Upper lobe of right lung (tissue), 1 donor: Measurements from ENCODE around the gene ATP6V0B. TPM values are rescaled to one million over a fixed set of nuclear protein-coding genes. Genes with fewer than 3 reads are reported as not detected.

Experiments used
- ATAC-seq: fragments of 200-7000 bp; cut with Tn5 transposase; one replicate; pipeline ENCODE4 v1.9.1; 2020; ENCODE audit warnings: mild to moderate bottlenecking, moderate library complexity
- DNase-seq: peaks from one replicate; pipeline ENCODE4 v3.0.0-alpha.2; 2020
- H3K27ac ChIP-seq: fragments of 200-600 bp; one replicate; pipeline ENCODE4 v1.8.0; 2022
- H3K27me3 ChIP-seq: fragments of 200-600 bp; one replicate; pipeline ENCODE4 v1.8.0; 2022; ENCODE audit warnings: mild to moderate bottlenecking
- H3K36me3 ChIP-seq: fragments of 200-600 bp; one replicate; pipeline ENCODE4 v1.8.0; 2022
- H3K4me1 ChIP-seq: fragments of 200-600 bp; one replicate; pipeline ENCODE4 v1.8.0; 2022
- H3K4me3 ChIP-seq: fragments of 200-600 bp; one replicate; pipeline ENCODE4 v1.8.0; 2022; ENCODE audit warnings: mild to moderate bottlenecking
- H3K9me3 ChIP-seq: fragments of 200-600 bp; one replicate; pipeline ENCODE4 v1.8.0; 2022
- intact Hi-C: fragments of 100-400 bp; cut with DNase I; formaldehyde crosslinking; loops from one replicate; pipeline ENCODE4 v1.11.0; 2022
- total RNA-seq: library from RNA; stranded (reverse); fragmentation: NEBNext Ultra II Directional; extraction: Animal tissue kit (Norgen Biotek cat#: 25700); gene quantifications from one replicate; pipeline ENCODE4 v1.2.1, GENCODE V29; 2021
- TF ChIP-seq, protein P1 (sequence below): fragments of 200-600 bp; IDR thresholded peaks from one replicate; pipeline ENCODE4 v1.8.0; 2022; ENCODE audit warnings: antibody characterized with exemption
- donor health status: DM: no; HTN: yes; CAD: no; lungs with severe emphysema.

ATP6V0B gene
- total RNA-seq, 1 donor from 2014 or later = 191 TPM

DNA sequence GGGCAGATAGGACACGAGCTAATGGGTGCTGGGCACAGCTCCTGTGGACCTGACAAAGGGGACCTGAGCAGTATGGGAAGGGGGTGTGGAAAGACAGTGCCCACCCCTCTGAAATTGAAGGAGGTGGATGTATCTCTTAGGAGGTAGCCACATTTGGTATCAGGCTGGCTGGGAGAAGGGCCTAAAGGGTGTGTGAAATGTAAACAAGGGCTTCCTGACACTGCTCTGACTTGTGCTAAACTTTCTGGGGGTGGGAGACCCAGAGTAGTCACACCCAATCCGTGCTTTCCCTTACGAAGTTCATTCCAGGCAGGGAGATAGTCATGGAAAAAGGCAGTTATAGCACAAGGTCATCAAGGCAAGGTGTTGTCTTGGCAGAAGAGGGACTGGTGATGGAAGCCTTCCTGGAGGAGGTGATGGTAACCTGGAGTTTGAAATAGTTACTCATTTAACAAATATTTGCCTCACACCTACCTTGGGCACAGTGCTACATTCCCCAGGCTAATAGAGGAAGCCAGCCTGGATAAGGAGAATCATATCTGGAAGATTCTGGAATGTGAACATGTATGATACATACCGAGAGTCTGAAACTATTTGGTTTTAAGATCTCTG is 11.3 kb downstream of the ATP6V0B start:
- Histone ChIP-seq H3K4me1 (peaks cover 7% of the 10 kb centered on the region), H3K27ac (no peak overlapping the region), H3K27me3 (no peaks in the 10 kb centered on the region), H3K4me3 (no peak overlapping the region), H3K36me3 (no peaks in the 10 kb centered on the region), H3K9me3 (no peaks in the 10 kb centered on the region)
- ATAC-seq = no peak
- no peak for DNase-seq
- TF ChIP-seq, protein P1, sequence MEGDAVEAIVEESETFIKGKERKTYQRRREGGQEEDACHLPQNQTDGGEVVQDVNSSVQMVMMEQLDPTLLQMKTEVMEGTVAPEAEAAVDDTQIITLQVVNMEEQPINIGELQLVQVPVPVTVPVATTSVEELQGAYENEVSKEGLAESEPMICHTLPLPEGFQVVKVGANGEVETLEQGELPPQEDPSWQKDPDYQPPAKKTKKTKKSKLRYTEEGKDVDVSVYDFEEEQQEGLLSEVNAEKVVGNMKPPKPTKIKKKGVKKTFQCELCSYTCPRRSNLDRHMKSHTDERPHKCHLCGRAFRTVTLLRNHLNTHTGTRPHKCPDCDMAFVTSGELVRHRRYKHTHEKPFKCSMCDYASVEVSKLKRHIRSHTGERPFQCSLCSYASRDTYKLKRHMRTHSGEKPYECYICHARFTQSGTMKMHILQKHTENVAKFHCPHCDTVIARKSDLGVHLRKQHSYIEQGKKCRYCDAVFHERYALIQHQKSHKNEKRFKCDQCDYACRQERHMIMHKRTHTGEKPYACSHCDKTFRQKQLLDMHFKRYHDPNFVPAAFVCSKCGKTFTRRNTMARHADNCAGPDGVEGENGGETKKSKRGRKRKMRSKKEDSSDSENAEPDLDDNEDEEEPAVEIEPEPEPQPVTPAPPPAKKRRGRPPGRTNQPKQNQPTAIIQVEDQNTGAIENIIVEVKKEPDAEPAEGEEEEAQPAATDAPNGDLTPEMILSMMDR = no peak
- intact Hi-C loops = no loop called here

DNA sequence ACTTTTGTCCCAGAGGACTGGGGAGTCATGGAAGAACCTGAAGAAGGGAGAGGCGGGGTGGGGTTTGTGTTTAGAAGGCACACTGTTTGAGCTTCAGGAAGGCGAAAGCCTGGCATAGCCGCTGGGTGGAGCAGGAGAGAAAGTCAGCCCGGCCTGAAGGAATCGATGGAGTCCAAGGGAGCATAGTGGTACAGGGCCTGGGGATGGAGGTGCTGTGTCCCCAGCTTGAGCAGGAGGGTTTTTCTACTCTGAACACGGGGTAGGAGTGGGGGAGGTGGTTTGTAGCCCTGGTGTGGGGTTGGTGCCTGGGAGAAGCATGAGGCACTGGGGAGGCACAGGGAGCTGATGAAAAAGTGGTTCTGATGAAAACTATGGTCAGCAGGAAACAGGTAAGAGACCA is 12.0 kb downstream of the ATP6V0B start:
- H3K36me3 ChIP-seq = no peaks in the 10 kb centered on the region
- H3K4me1 ChIP-seq = peaks cover 7% of the 10 kb centered on the region
- no peak overlapping the region for H3K4me3 ChIP-seq
- intact Hi-C loops = no loop called here
- DNase-seq (no peak), ATAC-seq (no peak)
- H3K27ac ChIP-seq = no peak overlapping the region
- H3K27me3 ChIP-seq = no peaks in the 10 kb centered on the region
- H3K9me3 ChIP-seq = no peaks in the 10 kb centered on the region
- TF ChIP-seq, protein P1 = no peak

DNA sequence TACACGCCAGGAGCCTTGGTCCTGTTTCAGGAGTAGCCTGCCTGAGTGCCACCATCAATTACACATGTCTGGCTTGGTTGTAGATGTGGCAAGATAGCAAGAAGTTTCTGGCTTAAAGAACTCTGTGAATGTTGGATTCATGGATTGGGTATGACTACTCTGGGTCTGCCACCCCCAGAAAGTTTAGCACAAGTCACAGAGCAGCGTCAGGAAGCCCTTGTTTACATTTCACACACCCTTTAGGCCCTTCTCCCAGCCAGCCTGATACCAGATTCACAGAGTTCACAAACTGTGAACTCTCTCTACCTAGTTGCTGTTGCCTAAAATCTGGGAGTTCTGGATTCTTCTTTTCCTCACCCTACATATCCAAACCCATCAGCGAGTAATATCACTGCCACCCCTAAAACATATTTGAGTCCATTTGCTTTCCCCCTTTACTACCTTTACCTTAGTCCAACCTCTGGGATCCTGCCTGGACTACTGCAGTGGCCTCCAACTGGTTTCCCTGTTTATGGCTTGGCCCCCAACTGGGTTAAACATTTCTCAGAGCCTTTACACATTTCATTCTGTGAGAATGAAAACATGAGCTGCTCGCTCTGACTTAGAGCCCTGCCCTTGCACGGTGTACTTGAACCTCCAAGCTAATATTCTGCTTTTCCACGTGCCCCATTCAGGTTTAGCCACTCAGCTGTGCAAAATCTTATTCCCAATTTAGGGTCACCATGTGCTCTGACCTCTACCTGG is 12.6 kb downstream of the ATP6V0B start:
- H3K4me3 ChIP-seq = no peak overlapping the region
- no peaks in the 10 kb centered on the region for H3K27me3 ChIP-seq
- no peak overlapping the region for H3K27ac ChIP-seq
- TF ChIP-seq, protein P1 = no peak
- intact Hi-C loops = no loop called here
- peaks cover 10% of the 10 kb centered on the region for H3K4me1 ChIP-seq
- ATAC-seq = no peak
- no peaks in the 10 kb centered on the region for H3K36me3 ChIP-seq
- no peaks in the 10 kb centered on the region for H3K9me3 ChIP-seq
- no peak for DNase-seq

DNA sequence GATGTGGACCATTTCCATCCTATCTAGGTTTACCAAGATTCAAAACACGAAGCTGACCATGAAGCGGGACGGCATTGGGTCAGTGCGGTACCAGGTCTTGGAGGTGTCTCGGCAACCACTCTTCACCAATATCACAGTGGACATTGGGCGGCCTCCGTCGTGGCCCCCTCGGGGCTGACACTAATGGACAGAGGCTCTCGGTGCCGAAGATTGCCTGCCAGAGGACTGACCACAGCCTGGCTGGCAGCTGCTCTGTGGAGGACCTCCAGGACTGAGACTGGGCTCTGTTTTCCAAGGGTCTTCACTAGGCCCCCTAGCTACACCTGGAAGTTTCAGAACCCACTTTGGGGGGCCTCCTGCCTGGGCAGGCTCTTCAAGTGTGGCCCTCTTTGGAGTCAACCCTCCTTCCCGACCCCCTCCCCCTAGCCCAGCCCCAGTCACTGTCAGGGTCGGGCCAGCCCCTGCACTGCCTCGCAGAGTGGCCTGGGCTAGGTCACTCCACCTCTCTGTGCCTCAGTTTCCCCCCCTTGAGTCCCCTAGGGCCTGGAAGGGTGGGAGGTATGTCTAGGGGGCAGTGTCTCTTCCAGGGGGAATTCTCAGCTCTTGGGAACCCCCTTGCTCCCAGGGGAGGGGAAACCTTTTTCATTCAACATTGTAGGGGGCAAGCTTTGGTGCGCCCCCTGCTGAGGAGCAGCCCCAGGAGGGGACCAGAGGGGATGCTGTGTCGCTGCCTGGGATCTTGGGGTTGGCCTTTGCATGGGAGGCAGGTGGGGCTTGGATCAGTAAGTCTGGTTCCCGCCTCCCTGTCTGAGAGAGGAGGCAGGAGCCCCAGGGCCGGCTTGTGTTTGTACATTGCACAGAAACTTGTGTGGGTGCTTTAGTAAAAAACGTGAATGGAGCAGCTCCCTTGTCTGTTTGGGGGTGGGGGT is 15.8 kb downstream of the ATP6V0B start:
- no peak for DNase-seq
- intact Hi-C loops = no loop called here
- Histone ChIP-seq H3K4me1 (peaks cover 10% of the 10 kb centered on the region), H3K27me3 (no peaks in the 10 kb centered on the region), H3K9me3 (no peaks in the 10 kb centered on the region), H3K27ac (peak overlapping the region; percentile 85), H3K4me3 (peak overlapping the region; percentile 78), H3K36me3 (no peaks in the 10 kb centered on the region)
- ATAC-seq = no peak
- TF ChIP-seq, protein P1 = peak; percentile 11

DNA sequence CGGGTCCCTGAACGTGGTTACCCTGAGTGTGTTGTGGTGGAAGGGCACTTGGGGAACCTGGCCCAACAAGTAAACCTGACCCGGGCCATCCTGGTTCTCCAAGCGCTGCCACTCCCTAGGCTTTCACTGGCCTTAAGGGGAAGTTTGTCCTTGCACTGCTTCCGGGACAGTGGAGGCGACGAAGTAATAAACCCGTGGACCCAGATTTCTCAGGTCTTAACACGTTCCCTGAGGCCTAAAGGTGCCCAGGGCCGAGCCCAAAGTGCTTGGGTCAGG is 16.4 kb downstream of the ATP6V0B start:
- no peak for ATAC-seq
- TF ChIP-seq, protein P1 = no peak
- DNase-seq = no peak
- Histone ChIP-seq H3K36me3 (no peaks in the 10 kb centered on the region), H3K9me3 (no peaks in the 10 kb centered on the region), H3K4me1 (peaks cover 10% of the 10 kb centered on the region), H3K27ac (peak overlapping the region; percentile 85), H3K4me3 (peak overlapping the region; percentile 78), H3K27me3 (no peaks in the 10 kb centered on the region)
- intact Hi-C loops = no loop called here
